ENCODE measurements around the gene CLCNKB. TPM values are rescaled to one million over a fixed set of nuclear protein-coding genes. Genes with fewer than 3 reads are reported as not detected.
A peak's percentile ranks its signal among the peaks of the same experiment; 100 is the strongest.

The CLCNKB gene
- polyA plus RNA-seq, 3 donors, result 29.4 to 65.5 (median 49.9) TPM

DNA sequence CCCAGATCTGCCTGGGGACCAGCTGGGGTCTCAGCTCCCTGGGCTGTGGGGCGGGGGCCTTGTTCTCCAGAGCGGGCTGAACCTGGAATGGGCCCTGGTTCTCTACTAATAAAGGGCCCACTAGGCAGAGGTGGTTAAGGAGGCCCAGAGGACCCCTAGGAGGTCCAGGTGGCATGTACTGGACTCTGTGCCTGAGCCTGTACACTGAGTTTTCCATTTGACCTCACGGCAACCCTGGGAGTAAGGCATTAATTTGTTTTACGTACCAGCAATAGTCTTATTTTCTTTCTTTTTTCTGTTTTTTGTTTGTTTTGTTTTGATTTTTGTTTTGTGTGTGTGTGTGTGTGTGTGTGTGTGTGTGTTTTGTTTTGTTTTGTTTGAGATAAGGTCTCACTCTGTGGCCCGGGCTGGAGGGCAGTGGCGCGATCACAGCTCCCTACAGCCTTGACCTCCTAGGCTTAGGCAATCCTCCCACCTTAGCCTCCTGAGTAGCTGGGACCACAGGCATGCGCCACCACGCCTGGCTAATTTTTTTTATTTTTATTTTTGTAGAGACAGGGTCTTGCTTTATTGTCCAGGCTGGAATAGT, 49.4 kb downstream of the CLCNKB start:
- no peak for DNase-seq

DNA sequence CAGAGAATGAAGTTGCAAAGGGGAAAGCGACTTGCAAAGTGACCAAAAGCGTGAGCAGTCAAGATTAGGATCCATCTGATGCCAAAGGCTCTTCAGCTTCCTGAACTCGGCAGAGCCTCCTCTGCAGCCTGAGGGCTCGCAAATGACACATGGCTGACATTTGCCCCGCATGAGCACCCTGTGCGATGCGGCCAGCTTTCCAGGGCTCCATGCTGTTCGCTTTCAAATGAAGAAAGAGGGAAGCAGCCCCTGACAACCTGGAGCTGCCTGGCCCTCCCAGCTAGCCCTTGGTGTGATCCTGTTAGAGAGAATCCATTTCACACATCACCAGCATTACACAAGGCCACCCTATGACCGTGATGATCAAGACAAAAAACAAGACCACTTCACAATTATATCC, 50.0 kb downstream of the CLCNKB start:
- no peak for DNase-seq

DNA sequence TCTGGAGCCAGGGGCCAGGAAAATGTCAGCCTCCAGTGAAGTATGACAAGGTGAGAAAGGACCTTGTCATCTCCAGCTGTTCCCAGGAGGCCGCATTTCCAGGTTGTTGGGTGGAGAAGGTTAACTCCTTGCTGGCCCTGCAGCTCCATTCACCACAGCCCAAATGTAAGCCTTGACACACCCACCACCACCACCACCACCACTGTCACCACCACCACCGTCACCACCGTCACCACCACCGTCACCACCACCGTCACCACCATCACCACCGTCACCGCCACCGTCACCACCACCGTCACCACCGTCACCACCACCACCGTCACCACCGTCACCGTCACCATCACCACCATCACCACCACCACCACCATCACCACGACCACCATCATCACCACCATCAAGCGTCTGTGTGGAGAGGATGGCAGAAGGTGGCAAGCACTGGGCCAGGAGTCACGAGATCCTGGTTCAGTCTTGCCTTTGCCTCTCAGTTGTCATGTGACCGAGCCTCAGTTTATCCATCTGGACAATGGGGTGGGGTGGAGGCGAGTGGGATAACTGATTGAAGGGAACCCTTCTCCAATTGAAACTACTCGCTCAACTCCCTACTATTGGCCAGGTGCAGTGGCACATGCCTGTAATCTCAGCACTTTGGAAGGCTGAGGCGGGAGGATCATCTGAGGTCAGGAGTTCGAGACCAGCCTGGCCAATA, 51.0 kb downstream of the CLCNKB start:
- no peak for DNase-seq

DNA sequence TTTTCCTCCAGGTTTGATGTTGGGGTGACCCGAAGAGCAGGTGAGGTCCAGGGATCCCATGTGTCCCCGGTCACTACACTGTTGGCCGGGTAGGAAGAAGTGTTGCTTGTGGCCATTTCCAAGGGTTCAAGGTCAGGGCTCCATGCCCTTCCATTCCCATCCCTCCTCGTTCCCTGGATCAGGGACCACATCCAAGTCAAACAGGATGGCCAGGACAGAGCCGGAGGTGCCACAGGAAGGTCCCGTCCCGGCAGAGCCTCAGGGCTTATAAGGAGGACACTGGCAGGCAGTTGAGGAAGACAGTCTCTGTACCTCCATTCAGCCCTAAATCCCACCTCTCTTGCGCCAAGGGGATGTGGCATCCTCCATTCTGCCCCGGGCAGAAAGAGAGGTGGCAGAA, 51.9 kb downstream of the CLCNKB start:
- no peak for DNase-seq

DNA sequence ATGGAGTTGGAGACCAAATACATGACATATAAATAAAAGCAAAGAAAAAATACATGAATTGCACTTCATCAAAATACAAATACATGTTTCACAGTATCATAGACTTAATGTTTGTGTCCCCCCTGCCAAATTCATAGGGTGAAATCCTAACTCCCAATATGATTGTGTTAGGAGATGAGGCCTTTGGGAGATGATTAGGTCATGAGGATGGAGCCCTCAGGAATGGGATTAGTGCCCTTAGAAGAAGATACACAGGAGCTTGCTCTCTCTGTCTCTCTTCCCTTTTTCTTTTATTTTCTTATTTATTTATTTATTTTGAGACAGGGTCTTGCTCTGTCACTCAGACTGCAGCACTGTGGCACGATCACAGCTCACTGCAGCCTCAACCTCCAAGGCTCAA, 55.8 kb downstream of the CLCNKB start:
- no peak for DNase-seq

DNA sequence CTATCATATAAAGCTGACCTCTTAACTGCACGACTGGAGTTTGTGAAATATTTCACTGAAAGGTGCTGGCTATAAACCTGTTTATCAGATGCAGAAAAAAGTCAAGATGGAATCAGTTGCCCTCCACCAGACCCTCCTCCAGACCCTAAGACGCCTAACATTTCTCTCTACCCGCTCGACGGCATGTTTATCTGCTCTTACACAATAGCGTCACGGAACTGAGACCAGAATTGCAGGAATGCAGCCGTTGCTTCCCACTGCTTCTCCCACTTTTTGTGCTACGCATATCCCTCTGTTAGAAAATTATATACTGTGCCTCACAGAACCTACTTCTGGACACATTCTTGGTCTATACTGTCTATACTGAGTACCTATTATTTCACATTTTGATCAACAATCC, 58.0 kb downstream of the CLCNKB start:
- peak; percentile 42 for DNase-seq

Other genes starting within 250 kb of the CLCNKB start
- gene UQCRHL, start 236.1 kb upstream of the CLCNKB start, polyA plus RNA-seq (ENCODE audit: insufficient read length in 3 of 3), result 1 to 10 TPM; 1.1 to 2.7 (median 2.5) TPM
- gene SPEN, start 196.1 kb upstream of the CLCNKB start, polyA plus RNA-seq (ENCODE audit: insufficient read length in 3 of 3), result 10 to 100 TPM; 57.4 to 68.0 (median 67.3) TPM
- gene ZBTB17, start 67.7 kb upstream of the CLCNKB start, polyA plus RNA-seq (ENCODE audit: insufficient read length in 3 of 3), result 10 to 100 TPM; 35.5 to 38.4 (median 36.6) TPM
- gene SRARP, start 39.5 kb upstream of the CLCNKB start, polyA plus RNA-seq (ENCODE audit: insufficient read length in 3 of 3), result under 1 TPM; 0.07 to 0.22 (median 0.19) TPM
- gene HSPB7, start 25.7 kb upstream of the CLCNKB start, polyA plus RNA-seq (ENCODE audit: insufficient read length in 3 of 3), result 1 to 10 TPM; 3.0 to 6.1 (median 4.9) TPM
- 10 to 100 TPM; 13.0 to 21.6 (median 18.1) TPM for gene CLCNKA, start 21.7 kb upstream of the CLCNKB start, polyA plus RNA-seq (ENCODE audit: insufficient read length in 3 of 3)
- gene FAM131C, start 29.9 kb downstream of the CLCNKB start, polyA plus RNA-seq (ENCODE audit: insufficient read length in 3 of 3), result 1 to 10 TPM; 1.6 to 3.4 (median 2.4) TPM
- 10 to 100 TPM; 19.1 to 19.9 (median 19.2) TPM for gene EPHA2, start 112.3 kb downstream of the CLCNKB start, polyA plus RNA-seq (ENCODE audit: insufficient read length in 3 of 3)
- 10 to 100 TPM; 22.8 to 28.3 (median 26.5) TPM for gene ARHGEF19, start 168.9 kb downstream of the CLCNKB start, polyA plus RNA-seq (ENCODE audit: insufficient read length in 3 of 3)
- 1 to 10 TPM; 5.3 to 6.3 (median 5.9) TPM for gene CPLANE2, start 193.4 kb downstream of the CLCNKB start, polyA plus RNA-seq (ENCODE audit: insufficient read length in 3 of 3)

All from renal pelvis (tissue), 4 donors.